Common myeloid progenitor, CD34-positive (primary cell): ENCODE data around the gene CCL25.

ENCODE experiments used
- CTCF ChIA-PET: fragments of 350-600 bp; sonication (Branson Sonifier 250); formaldehyde crosslinking; loops from one replicate; lab custom pipeline; 2021; ENCODE audit warnings: antibody characterized with exemption; lab: Charles Lee
- POLR2A ChIA-PET: fragments of 350-600 bp; sonication (Branson Sonifier 250); formaldehyde crosslinking; loops from one replicate; lab custom pipeline; 2021; ENCODE audit warnings: antibody characterized with exemption; lab: Charles Lee
- DNase-seq, 3 donors: peaks; one replicate each; pipeline versions ENCODE4 v3.0.0 to v3.0.0-alpha.2; 2013
- H3K27ac ChIP-seq, 2 experiments: 1 replicate in 1 of 2; 2 replicates in 1 of 2; pipeline ENCODE4 v1.7.0; 2013; ENCODE audit warnings: inconsistent platforms in 2 of 2, low read length in 2 of 2, mild to moderate bottlenecking in 2 of 2, low read depth in 1 of 2, moderate library complexity in 1 of 2; ENCODE audit not compliant: severe bottlenecking in 2 of 2, insufficient read depth in 1 of 2, poor library complexity in 1 of 2
- H3K27me3 ChIP-seq, 5 experiments: replicated peaks in 2 of 5; 1 replicate in 3 of 5; 2 replicates in 2 of 5; pipeline versions ENCODE4 v1.6.1 to v1.7.0; 2013; ENCODE audit warnings: low read length in 4 of 5, mild to moderate bottlenecking in 2 of 5, moderate library complexity in 2 of 5, inconsistent platforms in 1 of 5; ENCODE audit not compliant: insufficient read depth in 5 of 5, control insufficient read depth in 4 of 5
- H3K36me3 ChIP-seq, 4 experiments: 1 replicate in 2 of 4; 2 replicates in 2 of 4; pipeline versions ENCODE4 v1.6.1 to v1.7.0; 2013; ENCODE audit warnings: low read length in 3 of 4, control low read depth in 1 of 4, mild to moderate bottlenecking in 1 of 4; ENCODE audit not compliant: control insufficient read depth in 4 of 4, insufficient read depth in 4 of 4
- H3K4me1 ChIP-seq, 4 experiments: 1 replicate in 3 of 4; 2 replicates in 1 of 4; pipeline versions ENCODE4 v1.6.1 to v1.7.1; 2013; ENCODE audit warnings: low read length in 3 of 4, mild to moderate bottlenecking in 3 of 4, control low read depth in 1 of 4, inconsistent platforms in 1 of 4, moderate library complexity in 1 of 4; ENCODE audit not compliant: control insufficient read depth in 4 of 4, insufficient read depth in 4 of 4; ENCODE audit errors: control extremely low read depth in 1 of 4
- H3K4me3 ChIP-seq, 7 experiments: 1 replicate in 4 of 7; 2 replicates in 3 of 7; pipeline versions ENCODE4 v1.5.1 to v1.7.0; 2013; ENCODE audit warnings: mild to moderate bottlenecking in 7 of 7, low read length in 6 of 7, moderate library complexity in 6 of 7, inconsistent platforms in 2 of 7, low read depth in 2 of 7, control low read depth in 1 of 7; ENCODE audit not compliant: insufficient read depth in 4 of 7, control insufficient read depth in 1 of 7; ENCODE audit errors: extremely low read depth in 1 of 7
- H3K9me3 ChIP-seq, 5 experiments: 1 replicate in 4 of 5; 2 replicates in 1 of 5; pipeline versions ENCODE4 v1.6.1 to v1.7.1; 2013; ENCODE audit warnings: low read length in 4 of 5, mild to moderate bottlenecking in 2 of 5, inconsistent platforms in 1 of 5, low read depth in 1 of 5, moderate library complexity in 1 of 5; ENCODE audit not compliant: control insufficient read depth in 4 of 5, insufficient read depth in 2 of 5; ENCODE audit errors: control extremely low read depth in 1 of 5
- WGBS: methylation state at CpG from one replicate; pipeline ENCODE4 v1.1.5; 2013; ENCODE audit not compliant: insufficient coverage; 5-methylcytosine and 5-hydroxymethylcytosine counted together

Gene CCL25

DNA sequence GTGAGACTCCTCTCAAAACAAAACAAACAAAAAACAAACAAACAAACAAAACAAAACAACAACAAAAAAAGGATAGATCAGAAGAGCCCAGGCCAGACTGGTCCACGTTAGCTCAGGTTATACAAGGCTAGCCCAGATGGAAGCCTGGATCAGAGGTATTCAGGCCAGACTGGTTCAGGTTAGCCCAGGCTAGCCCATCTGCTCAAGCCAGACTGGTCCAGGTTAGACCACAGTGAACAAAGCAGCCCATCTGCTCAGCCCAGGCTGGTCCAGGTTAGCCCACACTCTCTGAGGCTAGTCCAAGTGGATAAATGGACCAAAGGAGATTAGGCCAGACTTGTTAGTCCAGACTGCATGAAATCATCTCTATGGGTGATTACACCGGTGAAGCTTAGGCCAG, 41.2 kb downstream of the CCL25 start:
- Histone ChIP-seq H3K4me3 (no peak overlapping the region), H3K36me3 (no peaks in the 10 kb centered on the region), H3K4me1 (no peaks in the 10 kb centered on the region), H3K27ac (no peak overlapping the region), H3K9me3 (peaks cover 1 to 40% (median 27%) of the 10 kb centered on the region in 5 experiments), H3K27me3 (peaks cover 0 to 3% (median 0%) of the 10 kb centered on the region in 5 experiments)
- DNase-seq, result no peak
- 100% methylated on average over 2 of the region's 2 CpGs for WGBS
- ChIA-PET POLR2A (interaction anchor here (0.6 kb wide), 1 partner anchor 10 kb away, joined by 3 read pairs; no protein-coding TSS in a partner anchor), CTCF (no interaction called here)

DNA sequence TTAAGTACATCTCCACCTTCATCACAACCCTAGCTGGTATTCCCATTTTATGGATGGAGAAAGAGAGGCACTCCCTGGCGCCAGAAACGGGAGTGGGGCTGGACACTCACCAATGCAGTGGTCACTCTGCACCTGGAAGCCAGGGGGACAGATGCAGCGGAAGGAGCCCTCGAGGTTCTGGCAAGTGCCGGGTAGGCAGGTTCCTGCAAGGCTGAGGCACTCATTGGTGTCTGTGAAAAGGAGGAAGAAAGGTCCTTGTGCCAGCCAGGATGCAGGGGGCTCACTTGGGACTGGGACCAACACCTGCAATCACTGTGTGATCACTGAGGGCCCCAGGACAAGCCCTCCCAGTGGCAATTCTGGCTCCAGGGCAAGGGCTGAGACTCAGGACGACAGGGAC, 41.8 kb downstream of the CCL25 start:
- Histone ChIP-seq H3K9me3 (peaks cover 1 to 40% (median 27%) of the 10 kb centered on the region in 5 experiments), H3K36me3 (no peaks in the 10 kb centered on the region), H3K27ac (no peak overlapping the region), H3K4me3 (no peak overlapping the region), H3K27me3 (peaks cover 0 to 3% (median 0%) of the 10 kb centered on the region in 5 experiments), H3K4me1 (no peaks in the 10 kb centered on the region)
- DNase-seq, result no peak
- WGBS, result 88% methylated on average over 6 of the region's 6 CpGs
- CTCF ChIA-PET, result no interaction called here
- POLR2A ChIA-PET, result interaction anchor here (0.6 kb wide), 1 partner anchor 10 kb away, joined by 3 read pairs; no protein-coding TSS in a partner anchor

DNA sequence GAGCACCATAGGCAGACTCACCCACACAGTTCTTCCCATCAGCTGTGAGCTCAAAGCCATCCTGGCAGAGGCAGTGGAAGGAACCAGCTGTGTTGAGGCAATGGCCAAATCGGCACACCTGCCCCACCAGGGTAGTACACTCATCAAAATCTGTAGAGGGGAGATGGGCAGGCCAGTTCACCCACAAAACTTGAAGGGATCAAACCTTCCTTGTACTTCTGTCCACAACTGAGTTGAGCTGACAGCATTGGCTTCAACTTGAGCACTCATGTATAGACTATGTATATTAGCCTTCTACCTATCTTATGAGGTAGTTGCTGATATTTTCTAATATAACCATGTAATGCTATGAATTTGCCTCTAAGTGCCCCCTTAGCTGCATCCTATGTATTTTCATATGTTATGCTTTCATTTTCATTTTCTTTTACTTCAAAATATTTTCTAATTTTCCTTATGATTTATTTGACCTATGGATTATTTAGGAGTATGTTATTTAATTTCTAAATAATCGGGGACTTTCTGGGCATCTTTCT, 42.9 kb downstream of the CCL25 start:
- WGBS, result 100% methylated on average over 1 of the region's 2 CpGs
- peaks cover 1 to 40% (median 27%) of the 10 kb centered on the region in 5 experiments for H3K9me3 ChIP-seq
- H3K36me3 ChIP-seq, result no peaks in the 10 kb centered on the region
- POLR2A ChIA-PET, result interaction anchor here (0.6 kb wide), 1 partner anchor 137 kb away, joined by 4 read pairs; no protein-coding TSS in a partner anchor
- no peaks in the 10 kb centered on the region for H3K4me1 ChIP-seq
- H3K27ac ChIP-seq, result no peak overlapping the region
- peaks cover 0 to 3% (median 0%) of the 10 kb centered on the region in 5 experiments for H3K27me3 ChIP-seq
- no peak overlapping the region for H3K4me3 ChIP-seq
- DNase-seq, result no peak
- CTCF ChIA-PET, result no interaction called here

DNA sequence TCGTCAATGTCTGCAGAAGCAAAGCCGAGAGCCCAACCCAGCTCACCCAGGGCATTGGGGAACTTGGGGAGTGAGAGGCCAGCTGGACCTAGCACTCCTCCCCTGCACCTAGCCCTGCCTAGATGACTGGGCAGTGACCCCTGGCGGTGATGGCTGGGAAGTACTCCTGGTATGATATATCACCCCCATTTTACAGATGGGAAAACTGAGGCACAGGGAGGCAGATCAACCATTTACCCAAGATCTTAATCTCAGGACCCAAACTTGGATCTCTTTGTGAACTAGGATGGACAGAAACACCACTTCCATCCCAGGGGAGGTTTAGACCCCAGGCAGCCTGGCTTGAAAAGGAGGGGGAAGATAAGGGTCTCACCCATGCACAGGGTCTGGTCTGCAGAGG, 43.5 kb downstream of the CCL25 start:
- no peak overlapping the region for H3K27ac ChIP-seq
- H3K4me3 ChIP-seq, result no peak overlapping the region
- no peaks in the 10 kb centered on the region for H3K4me1 ChIP-seq
- H3K36me3 ChIP-seq, result no peaks in the 10 kb centered on the region
- CTCF ChIA-PET, result no interaction called here
- no peak for DNase-seq
- H3K27me3 ChIP-seq, result peaks cover 0 to 2% (median 0%) of the 10 kb centered on the region in 5 experiments
- POLR2A ChIA-PET, result interaction anchor here (0.6 kb wide), 1 partner anchor 136 kb away, joined by 4 read pairs; no protein-coding TSS in a partner anchor
- H3K9me3 ChIP-seq, result peaks cover 1 to 40% (median 27%) of the 10 kb centered on the region in 5 experiments
- 100% methylated on average over 2 of the region's 3 CpGs for WGBS

DNA sequence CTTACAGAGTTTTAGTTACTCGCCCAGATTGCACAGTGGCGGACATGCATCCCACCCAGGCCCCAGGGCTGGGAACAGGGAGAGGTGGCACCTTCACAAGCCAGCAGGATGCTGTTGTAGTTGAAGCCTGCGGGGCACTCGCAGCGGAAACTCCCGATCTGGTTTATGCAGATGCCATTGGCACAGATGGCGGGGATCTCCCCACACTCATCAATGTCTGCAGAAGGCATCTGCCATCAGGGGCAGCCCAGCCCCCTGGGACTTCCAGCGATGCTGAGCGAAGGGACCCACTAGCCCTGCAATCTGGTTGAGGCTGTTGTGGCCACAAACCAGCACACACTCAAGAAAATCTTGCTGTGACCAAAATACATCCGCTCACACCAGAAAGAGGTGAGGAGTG, 44.6 kb downstream of the CCL25 start:
- H3K9me3 ChIP-seq, result peaks cover 1 to 40% (median 27%) of the 10 kb centered on the region in 5 experiments
- POLR2A ChIA-PET, result no interaction called here
- H3K27me3 ChIP-seq, result no peaks in the 10 kb centered on the region
- no peak overlapping the region for H3K27ac ChIP-seq
- CTCF ChIA-PET, result no interaction called here
- H3K36me3 ChIP-seq, result no peaks in the 10 kb centered on the region
- no peak overlapping the region for H3K4me3 ChIP-seq
- no peaks in the 10 kb centered on the region for H3K4me1 ChIP-seq
- 94% methylated on average over 8 of the region's 10 CpGs for WGBS
- no peak for DNase-seq

DNA sequence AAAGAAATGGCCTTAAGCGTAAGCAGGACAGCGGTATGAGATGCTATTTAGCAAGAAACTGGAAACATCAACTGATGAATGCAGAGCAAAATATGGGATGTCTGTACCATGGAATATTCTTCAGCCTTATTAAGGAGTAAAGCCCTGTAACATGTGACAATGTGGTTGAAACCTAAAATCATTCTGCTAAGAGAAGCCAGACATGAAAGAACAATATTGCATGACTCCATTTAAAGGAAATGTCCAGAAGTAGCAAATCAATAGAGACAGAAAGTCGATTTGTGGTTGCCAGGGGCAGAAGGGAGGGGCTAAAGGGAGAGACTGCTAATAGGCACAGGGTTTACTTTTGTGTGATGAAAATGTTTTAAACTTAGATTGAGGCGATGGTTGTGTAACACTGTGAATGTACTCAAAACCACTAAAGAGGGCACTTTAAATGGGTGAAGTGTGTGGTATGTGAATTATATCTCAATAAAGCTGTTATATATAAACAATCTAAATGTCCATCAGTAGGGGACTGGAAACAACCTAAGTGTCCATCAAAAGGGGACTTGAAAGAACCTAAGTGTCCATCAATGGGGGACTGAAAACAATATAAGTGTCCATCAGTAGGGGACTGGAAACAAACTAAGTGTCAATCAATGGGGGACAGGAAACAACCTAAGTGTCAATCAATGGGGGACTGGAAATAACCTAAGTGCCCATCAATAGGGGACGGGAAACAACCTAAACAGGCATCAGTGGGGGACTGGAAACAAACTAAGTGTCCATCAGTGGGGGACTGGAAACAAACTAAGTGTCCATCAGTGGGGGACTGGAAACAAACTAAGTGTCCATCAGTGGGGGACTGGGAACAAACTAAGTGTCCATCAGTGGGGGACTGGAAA, 45.4 kb downstream of the CCL25 start:
- 100% methylated on average over 4 of the region's 5 CpGs for WGBS
- Histone ChIP-seq H3K36me3 (no peaks in the 10 kb centered on the region), H3K9me3 (peaks cover 1 to 40% (median 27%) of the 10 kb centered on the region in 5 experiments), H3K4me1 (no peaks in the 10 kb centered on the region), H3K27me3 (no peaks in the 10 kb centered on the region), H3K4me3 (no peak overlapping the region), H3K27ac (no peak overlapping the region)
- POLR2A ChIA-PET, result no interaction called here
- DNase-seq, result no peak
- CTCF ChIA-PET, result no interaction called here

DNA sequence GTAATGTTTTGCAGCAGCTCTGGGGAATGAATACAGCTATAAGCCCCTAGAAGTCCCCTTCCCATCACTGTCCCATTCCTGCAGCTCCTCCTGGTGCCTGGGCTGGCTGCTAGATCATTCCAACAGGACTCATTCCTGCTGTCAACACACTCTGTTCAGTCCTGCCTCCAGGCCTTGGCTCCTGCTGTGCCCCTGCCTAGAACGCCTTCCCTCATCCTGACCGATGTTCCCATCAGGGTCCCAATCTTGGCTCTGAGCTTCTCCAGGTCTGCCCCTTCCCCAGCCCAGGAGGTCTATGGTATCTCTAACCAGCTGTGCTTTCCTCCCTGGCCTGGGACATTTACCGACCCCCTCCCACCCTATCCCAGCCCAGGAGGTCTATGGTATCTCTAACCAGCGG, 48.8 kb downstream of the CCL25 start:
- H3K9me3 ChIP-seq, result peaks cover 0 to 13% (median 7%) of the 10 kb centered on the region in 5 experiments
- no peak overlapping the region for H3K27ac ChIP-seq
- H3K27me3 ChIP-seq, result peaks cover 0 to 2% (median 0%) of the 10 kb centered on the region in 5 experiments
- no peaks in the 10 kb centered on the region for H3K36me3 ChIP-seq
- no peaks in the 10 kb centered on the region for H3K4me1 ChIP-seq
- POLR2A ChIA-PET, result no interaction called here
- H3K4me3 ChIP-seq, result no peak overlapping the region
- no peak for DNase-seq
- WGBS, result 100% methylated on average over 4 of the region's 4 CpGs
- CTCF ChIA-PET, result interaction anchor here (0.6 to 1.2 kb wide), 3 partner anchors 12 to 33 kb away, joined by 3 to 4 read pairs (median 3); no protein-coding TSS in a partner anchor
